Common myeloid progenitor, CD34-positive (primary cell): ENCODE measurements around the gene PDIA6.

Experiments used
- CTCF ChIA-PET: fragments of 350-600 bp; sonication (Branson Sonifier 250); formaldehyde crosslinking; loops from one replicate; lab custom pipeline; 2021; ENCODE audit warnings: antibody characterized with exemption; lab: Charles Lee
- POLR2A ChIA-PET: fragments of 350-600 bp; sonication (Branson Sonifier 250); formaldehyde crosslinking; loops from one replicate; lab custom pipeline; 2021; ENCODE audit warnings: antibody characterized with exemption; lab: Charles Lee
- DNase-seq, 3 donors: peaks; one replicate each; pipeline versions ENCODE4 v3.0.0 to v3.0.0-alpha.2; 2013
- H3K27ac ChIP-seq, 2 experiments: 1 replicate in 1 of 2; 2 replicates in 1 of 2; pipeline ENCODE4 v1.7.0; 2013; ENCODE audit warnings: inconsistent platforms in 2 of 2, low read length in 2 of 2, mild to moderate bottlenecking in 2 of 2, low read depth in 1 of 2, moderate library complexity in 1 of 2; ENCODE audit not compliant: severe bottlenecking in 2 of 2, insufficient read depth in 1 of 2, poor library complexity in 1 of 2
- H3K27me3 ChIP-seq, 5 experiments: replicated peaks in 2 of 5; 1 replicate in 3 of 5; 2 replicates in 2 of 5; pipeline versions ENCODE4 v1.6.1 to v1.7.0; 2013; ENCODE audit warnings: low read length in 4 of 5, mild to moderate bottlenecking in 2 of 5, moderate library complexity in 2 of 5, inconsistent platforms in 1 of 5; ENCODE audit not compliant: insufficient read depth in 5 of 5, control insufficient read depth in 4 of 5
- H3K36me3 ChIP-seq, 4 experiments: 1 replicate in 2 of 4; 2 replicates in 2 of 4; pipeline versions ENCODE4 v1.6.1 to v1.7.0; 2013; ENCODE audit warnings: low read length in 3 of 4, control low read depth in 1 of 4, mild to moderate bottlenecking in 1 of 4; ENCODE audit not compliant: control insufficient read depth in 4 of 4, insufficient read depth in 4 of 4
- H3K4me1 ChIP-seq, 4 experiments: 1 replicate in 3 of 4; 2 replicates in 1 of 4; pipeline versions ENCODE4 v1.6.1 to v1.7.1; 2013; ENCODE audit warnings: low read length in 3 of 4, mild to moderate bottlenecking in 3 of 4, control low read depth in 1 of 4, inconsistent platforms in 1 of 4, moderate library complexity in 1 of 4; ENCODE audit not compliant: control insufficient read depth in 4 of 4, insufficient read depth in 4 of 4; ENCODE audit errors: control extremely low read depth in 1 of 4
- H3K4me3 ChIP-seq, 7 experiments: 1 replicate in 4 of 7; 2 replicates in 3 of 7; pipeline versions ENCODE4 v1.5.1 to v1.7.0; 2013; ENCODE audit warnings: mild to moderate bottlenecking in 7 of 7, low read length in 6 of 7, moderate library complexity in 6 of 7, inconsistent platforms in 2 of 7, low read depth in 2 of 7, control low read depth in 1 of 7; ENCODE audit not compliant: insufficient read depth in 4 of 7, control insufficient read depth in 1 of 7; ENCODE audit errors: extremely low read depth in 1 of 7
- H3K9me3 ChIP-seq, 5 experiments: 1 replicate in 4 of 5; 2 replicates in 1 of 5; pipeline versions ENCODE4 v1.6.1 to v1.7.1; 2013; ENCODE audit warnings: low read length in 4 of 5, mild to moderate bottlenecking in 2 of 5, inconsistent platforms in 1 of 5, low read depth in 1 of 5, moderate library complexity in 1 of 5; ENCODE audit not compliant: control insufficient read depth in 4 of 5, insufficient read depth in 2 of 5; ENCODE audit errors: control extremely low read depth in 1 of 5
- WGBS: methylation state at CpG from one replicate; pipeline ENCODE4 v1.1.5; 2013; ENCODE audit not compliant: insufficient coverage; 5-methylcytosine and 5-hydroxymethylcytosine counted together

The PDIA6 gene

DNA sequence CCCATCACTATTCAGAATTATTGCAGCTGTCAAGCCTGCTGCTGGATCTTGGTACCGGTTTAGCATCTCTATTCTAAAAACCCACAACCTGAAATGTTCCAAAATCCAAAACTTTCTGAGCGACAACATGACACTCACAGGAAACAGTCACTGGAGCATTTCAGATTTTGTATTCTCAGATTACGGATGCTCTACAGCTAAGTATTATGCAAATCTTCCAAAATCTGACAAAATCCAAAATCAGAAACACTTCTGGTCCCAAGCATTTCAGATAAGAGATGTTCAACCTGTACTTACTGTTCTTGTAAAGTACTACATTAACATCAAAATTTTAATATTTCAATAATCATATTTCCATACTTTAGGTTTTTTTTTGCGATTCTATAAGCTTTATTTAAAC, 12.4 kb downstream of the PDIA6 start:
- ChIA-PET POLR2A (interaction anchor here (0.6 to 1.9 kb wide), 3 partner anchors 9 to 1408 kb away, joined by 3 to 6 read pairs (median 3); partner anchors contain the start of gene PDIA6), CTCF (interaction anchor here (1.4 to 1.6 kb wide), 2 partner anchors 17 to 24 kb away, joined by 3 to 4 read pairs; no protein-coding TSS in a partner anchor)
- DNase-seq, result no peak
- no peaks in the 10 kb centered on the region for H3K9me3 ChIP-seq
- WGBS, result 94% methylated on average over 3 of the region's 4 CpGs
- H3K27me3 ChIP-seq, result no peaks in the 10 kb centered on the region
- H3K4me3 ChIP-seq, result no peak overlapping the region
- no peak overlapping the region for H3K27ac ChIP-seq
- no peaks in the 10 kb centered on the region for H3K4me1 ChIP-seq
- peaks cover 16 to 60% (median 32%) of the 10 kb centered on the region in 4 experiments for H3K36me3 ChIP-seq

DNA sequence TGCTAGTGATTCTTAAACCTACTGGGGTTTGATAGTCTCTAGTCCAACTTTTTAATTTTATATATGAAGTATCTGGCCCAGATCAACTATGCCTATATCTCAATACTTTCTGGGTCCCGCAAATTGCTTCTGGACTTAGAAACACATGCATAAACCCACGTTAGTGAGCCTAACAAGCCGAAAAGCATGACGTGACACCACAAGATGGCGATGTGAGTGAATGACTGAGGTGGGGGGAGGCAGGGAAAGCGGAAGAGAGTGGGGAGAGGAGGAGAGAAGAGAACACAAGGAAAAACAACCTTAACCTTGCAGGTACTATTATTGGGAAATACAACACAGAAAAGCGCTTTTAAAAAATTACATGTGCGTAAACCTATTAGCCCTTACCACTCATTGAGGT, 13.8 kb downstream of the PDIA6 start:
- WGBS, result no CpG with 5 or more reads among the region's 8 CpGs
- H3K4me3 ChIP-seq, result no peak overlapping the region
- H3K36me3 ChIP-seq, result peaks cover 16 to 65% (median 38%) of the 10 kb centered on the region in 4 experiments
- no peaks in the 10 kb centered on the region for H3K9me3 ChIP-seq
- DNase-seq, result no peak
- CTCF ChIA-PET, result interaction anchor here (0.6 to 1.6 kb wide), 3 partner anchors 19 to 493 kb away, joined by 4 to 5 read pairs (median 4); no protein-coding TSS in a partner anchor
- no peak overlapping the region for H3K27ac ChIP-seq
- H3K27me3 ChIP-seq, result no peaks in the 10 kb centered on the region
- H3K4me1 ChIP-seq, result no peaks in the 10 kb centered on the region
- POLR2A ChIA-PET, result no interaction called here

DNA sequence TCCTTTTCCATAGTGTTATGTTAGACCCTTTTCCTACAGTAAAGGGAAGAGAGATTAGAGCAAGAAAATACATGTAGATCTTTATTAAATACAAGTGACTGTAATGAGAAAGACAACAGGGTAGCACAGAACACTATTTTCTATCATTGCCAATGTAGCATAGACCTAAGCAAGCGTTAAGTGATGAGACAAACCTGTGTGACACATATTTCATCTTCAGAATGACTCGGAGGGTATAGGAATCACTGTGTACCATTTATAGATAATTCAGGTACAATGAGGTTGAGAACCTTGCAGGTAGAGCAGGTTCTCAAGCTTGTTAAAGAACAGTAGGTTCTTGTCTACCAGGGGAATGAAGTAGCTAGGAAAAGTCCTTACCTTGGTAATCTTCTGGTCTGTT, 15.9 kb downstream of the PDIA6 start:
- Histone ChIP-seq H3K4me1 (no peaks in the 10 kb centered on the region), H3K27me3 (no peaks in the 10 kb centered on the region), H3K27ac (no peak overlapping the region), H3K9me3 (no peaks in the 10 kb centered on the region), H3K4me3 (no peak overlapping the region), H3K36me3 (peaks cover 17 to 68% (median 47%) of the 10 kb centered on the region in 4 experiments)
- DNase-seq, result no peak
- 83% methylated on average over 1 of the region's 2 CpGs for WGBS
- ChIA-PET POLR2A (no interaction called here), CTCF (no interaction called here)

DNA sequence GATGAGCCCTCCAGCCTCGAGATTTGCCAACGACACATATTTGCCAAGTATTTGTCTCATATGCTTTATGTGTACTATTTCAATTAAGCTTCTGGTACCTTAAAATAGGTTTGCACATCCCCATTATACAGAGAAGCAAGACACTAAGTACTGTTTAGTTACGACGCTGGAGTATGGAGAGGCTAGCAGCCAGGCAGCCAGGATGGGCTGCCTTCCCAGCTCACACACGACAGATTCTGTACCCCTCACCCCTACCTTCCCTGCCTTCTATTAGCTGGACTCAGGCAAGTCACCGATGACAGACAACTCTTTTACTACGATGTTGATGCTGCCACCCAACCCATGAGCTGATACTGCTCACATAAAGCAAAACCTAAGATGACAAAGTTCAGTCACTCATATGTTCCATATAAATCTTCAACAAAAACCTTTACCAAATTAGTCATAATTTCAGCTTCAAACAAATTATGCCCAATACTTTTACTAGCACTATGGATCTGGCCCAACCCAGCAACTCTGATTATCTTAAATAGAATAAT, 17.0 kb downstream of the PDIA6 start:
- POLR2A ChIA-PET, result no interaction called here

DNA sequence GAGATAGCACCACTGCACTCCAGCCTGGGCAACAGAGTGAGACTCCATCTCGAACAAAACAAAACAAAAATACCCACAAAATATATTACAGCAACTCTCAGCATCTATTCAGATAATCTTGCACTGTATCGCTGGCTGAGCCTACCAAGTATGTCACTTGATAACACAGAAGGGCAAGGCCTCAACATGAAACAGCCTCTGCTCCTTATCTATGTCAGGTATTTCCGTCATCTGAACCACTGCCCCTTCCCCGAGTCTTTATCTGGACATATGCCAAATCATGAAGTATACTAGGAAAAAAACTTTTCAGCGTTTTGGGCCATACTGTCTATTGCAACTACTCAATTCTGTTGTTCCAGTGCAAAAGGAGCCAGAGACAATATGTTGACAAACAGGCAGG, 17.7 kb downstream of the PDIA6 start:
- Histone ChIP-seq H3K4me3 (no peak overlapping the region), H3K9me3 (no peaks in the 10 kb centered on the region), H3K27me3 (no peaks in the 10 kb centered on the region), H3K27ac (no peak overlapping the region), H3K4me1 (no peaks in the 10 kb centered on the region), H3K36me3 (peaks cover 18 to 64% (median 47%) of the 10 kb centered on the region in 4 experiments)
- WGBS, result 95% methylated on average over 2 of the region's 5 CpGs
- DNase-seq, result no peak
- ChIA-PET POLR2A (no interaction called here), CTCF (interaction anchor here (1.0 kb wide), 1 partner anchor 18 kb away, joined by 4 read pairs; the partner anchor contains the start of gene PDIA6)

More for the DNA sequence above, 17.0 kb downstream of the PDIA6 start:
- no peak overlapping the region for H3K27ac ChIP-seq
- no peak overlapping the region for H3K4me3 ChIP-seq
- no peaks in the 10 kb centered on the region for H3K27me3 ChIP-seq
- 58% methylated on average over 5 of the region's 7 CpGs for WGBS
- CTCF ChIA-PET, result interaction anchor here (0.6 to 1.0 kb wide), 2 partner anchors 17 to 336 kb away, joined by 3 to 4 read pairs; partner anchors contain the start of gene PDIA6
- H3K4me1 ChIP-seq, result no peaks in the 10 kb centered on the region
- H3K36me3 ChIP-seq, result peaks cover 18 to 63% (median 46%) of the 10 kb centered on the region in 4 experiments
- H3K9me3 ChIP-seq, result no peaks in the 10 kb centered on the region
- DNase-seq, result no peak

DNA sequence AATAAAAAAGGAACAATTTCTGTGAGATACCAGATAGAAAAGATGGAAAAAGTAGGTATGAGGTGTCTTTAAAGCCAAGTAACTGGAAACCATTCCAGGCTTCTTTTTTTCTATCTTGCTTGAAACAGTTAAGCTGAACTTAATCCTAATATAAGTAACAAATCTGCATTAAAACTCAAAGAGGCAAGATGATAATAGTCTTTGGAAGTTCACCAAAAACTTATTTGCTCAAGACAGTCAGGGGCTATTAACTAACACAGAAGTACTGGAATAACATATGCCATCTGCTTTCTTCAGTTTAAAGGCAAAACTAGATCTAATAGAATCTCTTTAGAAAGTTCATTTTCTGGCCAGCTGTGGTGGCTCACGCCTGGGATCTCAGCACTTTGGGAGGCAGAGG, 18.8 kb downstream of the PDIA6 start:
- peaks cover 21 to 71% (median 49%) of the 10 kb centered on the region in 4 experiments for H3K36me3 ChIP-seq
- H3K27me3 ChIP-seq, result no peaks in the 10 kb centered on the region
- ChIA-PET CTCF (no interaction called here), POLR2A (no interaction called here)
- H3K4me1 ChIP-seq, result no peaks in the 10 kb centered on the region
- no peak overlapping the region for H3K4me3 ChIP-seq
- H3K27ac ChIP-seq, result no peak overlapping the region
- H3K9me3 ChIP-seq, result no peaks in the 10 kb centered on the region
- WGBS, result 100% methylated on average over 1 of the region's 1 CpG
- no peak for DNase-seq

DNA sequence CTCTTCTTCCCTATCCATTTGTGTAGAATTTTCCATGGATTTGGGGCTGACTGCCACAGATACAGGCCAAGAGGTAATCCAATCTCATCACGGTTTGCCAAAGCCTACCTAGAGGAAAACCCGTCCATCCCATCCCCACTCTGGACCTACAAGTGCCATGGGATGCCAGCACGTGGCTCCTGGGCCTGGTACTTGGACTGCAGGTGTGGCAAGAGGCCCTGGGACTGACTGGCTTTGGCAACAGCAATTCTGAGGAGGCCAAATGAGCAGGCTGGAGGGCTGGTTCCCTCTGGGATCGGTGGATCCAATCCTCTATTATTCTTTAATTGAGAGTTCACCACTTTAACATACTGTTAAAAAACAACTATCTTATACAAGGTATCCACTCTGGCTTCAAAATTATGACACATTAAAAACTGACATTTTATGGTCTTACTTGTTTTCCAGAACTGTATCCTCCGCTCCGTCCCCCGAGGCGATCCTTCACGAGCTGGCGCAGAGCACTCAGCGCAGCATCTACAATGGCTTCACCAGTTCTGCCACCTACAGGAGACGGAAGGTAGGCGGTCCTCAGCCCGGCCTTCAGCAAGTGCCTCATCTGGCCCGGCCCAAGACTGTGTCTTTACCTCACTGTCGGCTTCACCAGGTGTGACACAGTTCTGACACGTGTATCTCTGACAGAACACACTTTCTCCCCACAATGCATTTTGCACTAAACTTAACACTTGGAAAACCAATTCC, 19.8 kb downstream of the PDIA6 start:
- Histone ChIP-seq H3K36me3 (peaks cover 24 to 78% (median 55%) of the 10 kb centered on the region in 4 experiments), H3K27ac (no peak overlapping the region), H3K9me3 (no peaks in the 10 kb centered on the region), H3K4me3 (no peak overlapping the region), H3K4me1 (no peaks in the 10 kb centered on the region), H3K27me3 (no peaks in the 10 kb centered on the region)
- POLR2A ChIA-PET, result no interaction called here
- no peak for DNase-seq
- WGBS, result 88% methylated on average over 16 of the region's 17 CpGs
- CTCF ChIA-PET, result interaction anchor here (1.6 to 1.7 kb wide), 2 partner anchors 8 to 11 kb away, joined by 4 to 8 read pairs; no protein-coding TSS in a partner anchor
